Vagina (tissue), 2 donors: ENCODE data around the gene IL20RB.

ENCODE experiments used
- CTCF ChIP-seq, 3 experiments: fragments of 450-650 bp in 2 of 3; fragments of 200-600 bp in 1 of 3; sonication (generic) in 1 of 3; IDR thresholded peaks; one replicate each; pipeline ENCODE4 v1.5.1; 2017 to 2019; ENCODE audit warnings: antibody characterized with exemption in 3 of 3, mild to moderate bottlenecking in 2 of 3, moderate library complexity in 2 of 3
- POLR2A ChIP-seq, 2 donors: fragments of 450-650 bp; IDR thresholded peaks; one replicate each; pipeline ENCODE4 v1.6.1; 2017; ENCODE audit warnings: antibody characterized with exemption in 2 of 2, mild to moderate bottlenecking in 2 of 2, moderate library complexity in 2 of 2
- POLR2AphosphoS5 ChIP-seq, 2 donors: sonication (generic); formaldehyde crosslinking; IDR thresholded peaks; one replicate each; pipeline ENCODE4 v1.9.0; 2017; ENCODE audit warnings: antibody characterized with exemption in 2 of 2, mild to moderate bottlenecking in 2 of 2, low read depth in 1 of 2; ENCODE audit not compliant: insufficient read depth in 1 of 2

DNA sequence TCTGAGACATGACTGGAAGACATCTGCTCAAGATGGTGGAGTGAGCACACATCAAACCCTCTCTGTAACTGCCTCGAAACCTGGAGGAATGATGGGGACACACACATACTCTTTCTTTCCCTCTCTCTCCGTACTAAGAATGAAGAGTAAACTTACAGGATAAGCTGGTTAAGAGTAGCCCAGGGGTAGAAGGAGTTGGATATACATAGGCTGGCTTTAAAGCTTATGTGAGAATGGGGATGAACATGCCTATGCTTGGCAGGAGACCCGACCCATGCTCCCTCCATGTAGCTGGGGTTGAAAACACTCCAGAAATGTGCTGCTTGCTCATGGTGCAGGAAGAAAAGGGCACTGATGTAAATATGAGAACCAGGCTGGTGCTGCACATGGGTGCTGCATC is 68.9 kb downstream of the IL20RB start:
- TF ChIP-seq CTCF (IDR thresholded peaks at IDR 0.05): no peak
- no peak for TF ChIP-seq POLR2A (IDR thresholded peaks at IDR 0.05)
- TF ChIP-seq POLR2AphosphoS5 (IDR thresholded peaks at IDR 0.05; ENCODE audit: insufficient read depth in 1 of 2, low read depth in 1 of 2): no peak
